GM12878 (cell line): ENCODE measurements around the gene BRICD5. TPM values are rescaled to one million over a fixed set of nuclear protein-coding genes. Genes with fewer than 3 reads are reported as not detected.

Experiments used
- ATAC-seq: fragments of 200-7000 bp; cut with Tn5 transposase; 3 replicates; pipeline ENCODE4 v1.9.1; 2020; ENCODE audit warnings: mild to moderate bottlenecking, moderate library complexity
- BruUV-seq: library from RNA; stranded (reverse); fragments of 400-500 nt; replicated peaks from 2 replicates; lab custom pipeline; 2021; lab: Mats Ljungman, UMichigan
- CTCF ChIA-PET: fragments of 300-600 bp; sonication (Branson Sonifier 250); formaldehyde crosslinking; extraction: SDS; loops from one replicate; lab custom pipeline; 2021; ENCODE audit warnings: inconsistent platforms; lab: Yijun Ruan, JAX
- POLR2A ChIA-PET: fragments of 350-600 bp; formaldehyde crosslinking; extraction: SDS; loops from one replicate; lab custom pipeline; 2021; ENCODE audit warnings: inconsistent platforms; lab: Charles Lee
- RAD21 ChIA-PET: fragments of 300-600 bp; sonication (Branson Sonifier 250); formaldehyde crosslinking; loops from one replicate; lab custom pipeline; 2023; ENCODE audit warnings: antibody characterized with exemption; ENCODE audit not compliant: unreplicated experiment; lab: Charles Lee
- SMC1A ChIA-PET: fragments of 300-600 bp; sonication (Branson Sonifier 250); formaldehyde crosslinking; loops from one replicate; lab custom pipeline; 2023; ENCODE audit not compliant: unreplicated experiment, uncharacterized antibody; lab: Charles Lee
- DNase-seq: peaks from one replicate; pipeline ENCODE4 v3.0.0-alpha.2; 2011; ENCODE audit warnings: low read depth, low spot score
- FAIRE-seq: peaks from 3 replicates; lab custom pipeline; 2011; peaks lifted over from hg19 to GRCh38; lab: Jason Lieb, UNC
- H2AFZ ChIP-seq: 2 replicates; pipeline ENCODE4 v1.6.0; 2011; ENCODE audit warnings: low read depth, low read length, control low read depth; ENCODE audit not compliant: control insufficient read depth
- H3K27ac ChIP-seq: 2 replicates; pipeline ENCODE4 v1.5.1; 2011; ENCODE audit warnings: control low read depth; ENCODE audit not compliant: control insufficient read depth, insufficient read depth
- H3K27me3 ChIP-seq, 2 experiments: replicated peaks in 1 of 2; 2 replicates each; pipeline versions ENCODE4 v1.6.0 to v1.6.1; 2011; ENCODE audit warnings: low read length in 1 of 2; ENCODE audit not compliant: control insufficient read depth in 2 of 2, insufficient read depth in 2 of 2
- H3K36me3 ChIP-seq, 2 experiments: 2 replicates each; pipeline ENCODE4 v1.5.1; 2011; ENCODE audit warnings: low read length in 1 of 2; ENCODE audit not compliant: control insufficient read depth in 2 of 2, insufficient read depth in 2 of 2
- H3K4me1 ChIP-seq: 2 replicates; pipeline ENCODE4 v1.6.1; 2011; ENCODE audit warnings: mild to moderate bottlenecking, low read length, moderate library complexity, mixed read lengths; ENCODE audit not compliant: control insufficient read depth, insufficient read depth
- H3K4me2 ChIP-seq: 2 replicates; pipeline ENCODE4 v1.6.0; 2011; ENCODE audit warnings: control low read depth; ENCODE audit not compliant: control insufficient read depth, insufficient read depth
- H3K4me3 ChIP-seq: fragments of 200-600 bp; sonication (generic); 2 replicates; pipeline ENCODE4 v1.5.1; 2016
- H3K79me2 ChIP-seq: 2 replicates; pipeline ENCODE4 v1.6.0; 2011; ENCODE audit warnings: low read length; ENCODE audit not compliant: control insufficient read depth, insufficient read depth
- H3K9ac ChIP-seq: 2 replicates; pipeline ENCODE4 v1.8.0; 2011; ENCODE audit warnings: low read length, control low read depth, mixed read lengths; ENCODE audit not compliant: control insufficient read depth, insufficient read depth
- H3K9me3 ChIP-seq: replicated peaks from 3 replicates; pipeline ENCODE4 v1.5.1; 2011; ENCODE audit warnings: mild to moderate bottlenecking, low read length; ENCODE audit not compliant: control insufficient read depth, insufficient read depth
- H4K20me1 ChIP-seq: 2 replicates; pipeline ENCODE4 v1.6.0; 2011; ENCODE audit not compliant: control insufficient read depth, insufficient read depth
- BRCA1 ChIP-seq: IDR thresholded peaks from 2 replicates; pipeline ENCODE4 v1.6.1; 2011; ENCODE audit warnings: low read depth, low read length, improper control_type of control experiment
- CBX3 ChIP-seq: fragments of 200-600 bp; sonication (generic); IDR thresholded peaks from 2 replicates; pipeline ENCODE4 v1.6.1; 2016; ENCODE audit warnings: low read depth, borderline replicate concordance
- CHD1 ChIP-seq: IDR thresholded peaks from 2 replicates; pipeline ENCODE4 v1.6.1; 2012; ENCODE audit warnings: low read depth, low read length, improper control_type of control experiment
- FOXM1 ChIP-seq: IDR thresholded peaks from 2 replicates; pipeline ENCODE4 v1.6.1; 2012; ENCODE audit warnings: low read depth, mild to moderate bottlenecking, inconsistent platforms, low read length, moderate library complexity
- KAT2A ChIP-seq: conservative IDR thresholded peaks from 2 replicates; pipeline ENCODE4 v1.6.1; 2011; ENCODE audit warnings: low read depth, low read length; ENCODE audit not compliant: control insufficient read depth
- NBN ChIP-seq: fragments of 450-650 bp; IDR thresholded peaks from 2 replicates; pipeline ENCODE4 v1.6.1; 2016
- RB1 ChIP-seq: fragments of 450-650 bp; formaldehyde crosslinking; IDR thresholded peaks from 2 replicates; pipeline ENCODE4 v1.6.1; 2017; ENCODE audit warnings: mild to moderate bottlenecking, borderline replicate concordance
- SIN3A ChIP-seq: IDR thresholded peaks from 2 replicates; pipeline ENCODE4 v1.6.1; 2012; ENCODE audit warnings: low read depth, low read length, improper control_type of control experiment
- TBL1XR1 ChIP-seq: IDR thresholded peaks from 2 replicates; pipeline ENCODE4 v1.6.1; 2012; ENCODE audit warnings: low read depth, low read length, improper control_type of control experiment
- ZNF217 ChIP-seq: fragments of 450-650 bp; IDR thresholded peaks from 2 replicates; pipeline ENCODE4 v1.6.1; 2017; ENCODE audit warnings: antibody characterized with exemption, mild to moderate bottlenecking
- ZNF384 ChIP-seq: IDR thresholded peaks from 2 replicates; pipeline ENCODE4 v1.6.1; 2012; ENCODE audit warnings: low read depth, mild to moderate bottlenecking, low read length, improper control_type of control experiment, borderline replicate concordance
- ZZZ3 ChIP-seq: IDR thresholded peaks from 2 replicates; pipeline ENCODE4 v1.6.1; 2011; ENCODE audit warnings: low read depth; ENCODE audit not compliant: control insufficient read depth, insufficient read length
- WGBS: methylation state at CpG from one replicate; pipeline ENCODE4 v1.1.6; 2016; ENCODE audit warnings: low lambda C conversion rate; ENCODE audit not compliant: insufficient replicate concordance, insufficient coverage; ENCODE audit errors: missing lambda C conversion rate; 5-methylcytosine and 5-hydroxymethylcytosine counted together
- in situ Hi-C: fragments of 300-500 bp; cut with MboI; formaldehyde crosslinking; loops from 9 replicates; pipeline ENCODE4 v1.14.3; 2018; ENCODE audit warnings: mixed read lengths
- intact Hi-C: fragments of 100-400 bp; cut with micrococcal nuclease; formaldehyde crosslinking; loops from one replicate; pipeline ENCODE4 v1.14.2; 2022; ENCODE audit not compliant: unreplicated experiment
- polyA plus RNA-seq, 11 experiments: library from polyadenylated mRNA; depleted of rRNA in 4 of 11; unstranded in 6 of 11; stranded (reverse) in 5 of 11; fragments of >200 nt; fragmentation: Nextera tagmentation in 4 of 11; fragmentation: Illumina TruSeq in 1 of 11; extraction: Ambion mirVana in 4 of 11; extraction: Trizol in 1 of 11; gene quantifications; 1 replicate in 1 of 11; 2 replicates in 10 of 11; pipeline versions ENCODE4 v1.2.1 to v1.2.3, GENCODE V29; 2011 to 2016; ENCODE audit warnings: inconsistent platforms in 2 of 11, missing spikeins in 2 of 11, low read depth in 1 of 11
- total RNA-seq, 4 experiments: library from RNA; depleted of rRNA in 3 of 4; stranded (reverse); fragments of >200 nt in 3 of 4; fragmentation: Illumina TruSeq in 1 of 4; extraction: Trizol in 1 of 4; gene quantifications; 2 replicates each; pipeline versions ENCODE4 v1.2.1 to v1.2.3, GENCODE V29; 2013 to 2021
- TF ChIP-seq, protein P1 (sequence below): IDR thresholded peaks from 2 replicates; pipeline ENCODE4 v1.6.1; 2012; ENCODE audit warnings: improper control_type of control experiment, low read depth, low read length; ENCODE audit not compliant: insufficient replicate concordance

BRICD5 gene
- total and polyA plus RNA-seq, 10 of the 15 experiments (the other 5 are each of a cell fraction or from before 2014, with no cell fraction given), result 0.58 to 11.6 (median 1.5) TPM; not detected in 1

DNA sequence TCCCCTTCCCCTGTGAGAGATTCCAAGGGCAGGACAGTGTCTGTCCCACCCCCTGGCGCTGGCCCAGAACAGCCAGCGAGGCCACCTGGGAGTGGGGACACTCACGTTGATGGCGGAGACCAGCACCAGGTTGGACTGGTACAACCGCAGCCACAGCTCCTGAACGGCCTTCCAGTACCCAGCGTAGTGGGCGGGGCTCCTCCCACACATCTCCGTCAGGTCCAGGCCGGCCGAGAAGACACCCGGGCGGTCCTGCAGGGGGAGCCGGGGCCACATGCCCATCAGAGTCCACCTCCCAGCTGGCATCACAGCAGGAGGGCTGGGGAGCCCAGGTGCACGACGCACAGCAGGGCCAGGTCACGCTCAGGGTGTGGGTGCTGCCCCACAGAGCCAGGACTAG, 33.6 kb upstream of the BRICD5 start (continued):
- TF ChIP-seq, protein P1, sequence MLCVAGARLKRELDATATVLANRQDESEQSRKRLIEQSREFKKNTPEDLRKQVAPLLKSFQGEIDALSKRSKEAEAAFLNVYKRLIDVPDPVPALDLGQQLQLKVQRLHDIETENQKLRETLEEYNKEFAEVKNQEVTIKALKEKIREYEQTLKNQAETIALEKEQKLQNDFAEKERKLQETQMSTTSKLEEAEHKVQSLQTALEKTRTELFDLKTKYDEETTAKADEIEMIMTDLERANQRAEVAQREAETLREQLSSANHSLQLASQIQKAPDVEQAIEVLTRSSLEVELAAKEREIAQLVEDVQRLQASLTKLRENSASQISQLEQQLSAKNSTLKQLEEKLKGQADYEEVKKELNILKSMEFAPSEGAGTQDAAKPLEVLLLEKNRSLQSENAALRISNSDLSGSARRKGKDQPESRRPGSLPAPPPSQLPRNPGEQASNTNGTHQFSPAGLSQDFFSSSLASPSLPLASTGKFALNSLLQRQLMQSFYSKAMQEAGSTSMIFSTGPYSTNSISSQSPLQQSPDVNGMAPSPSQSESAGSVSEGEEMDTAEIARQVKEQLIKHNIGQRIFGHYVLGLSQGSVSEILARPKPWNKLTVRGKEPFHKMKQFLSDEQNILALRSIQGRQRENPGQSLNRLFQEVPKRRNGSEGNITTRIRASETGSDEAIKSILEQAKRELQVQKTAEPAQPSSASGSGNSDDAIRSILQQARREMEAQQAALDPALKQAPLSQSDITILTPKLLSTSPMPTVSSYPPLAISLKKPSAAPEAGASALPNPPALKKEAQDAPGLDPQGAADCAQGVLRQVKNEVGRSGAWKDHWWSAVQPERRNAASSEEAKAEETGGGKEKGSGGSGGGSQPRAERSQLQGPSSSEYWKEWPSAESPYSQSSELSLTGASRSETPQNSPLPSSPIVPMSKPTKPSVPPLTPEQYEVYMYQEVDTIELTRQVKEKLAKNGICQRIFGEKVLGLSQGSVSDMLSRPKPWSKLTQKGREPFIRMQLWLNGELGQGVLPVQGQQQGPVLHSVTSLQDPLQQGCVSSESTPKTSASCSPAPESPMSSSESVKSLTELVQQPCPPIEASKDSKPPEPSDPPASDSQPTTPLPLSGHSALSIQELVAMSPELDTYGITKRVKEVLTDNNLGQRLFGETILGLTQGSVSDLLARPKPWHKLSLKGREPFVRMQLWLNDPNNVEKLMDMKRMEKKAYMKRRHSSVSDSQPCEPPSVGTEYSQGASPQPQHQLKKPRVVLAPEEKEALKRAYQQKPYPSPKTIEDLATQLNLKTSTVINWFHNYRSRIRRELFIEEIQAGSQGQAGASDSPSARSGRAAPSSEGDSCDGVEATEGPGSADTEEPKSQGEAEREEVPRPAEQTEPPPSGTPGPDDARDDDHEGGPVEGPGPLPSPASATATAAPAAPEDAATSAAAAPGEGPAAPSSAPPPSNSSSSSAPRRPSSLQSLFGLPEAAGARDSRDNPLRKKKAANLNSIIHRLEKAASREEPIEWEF, result no peak
- TF ChIP-seq CBX3 (no peak), FOXM1 (no peak)

DNA sequence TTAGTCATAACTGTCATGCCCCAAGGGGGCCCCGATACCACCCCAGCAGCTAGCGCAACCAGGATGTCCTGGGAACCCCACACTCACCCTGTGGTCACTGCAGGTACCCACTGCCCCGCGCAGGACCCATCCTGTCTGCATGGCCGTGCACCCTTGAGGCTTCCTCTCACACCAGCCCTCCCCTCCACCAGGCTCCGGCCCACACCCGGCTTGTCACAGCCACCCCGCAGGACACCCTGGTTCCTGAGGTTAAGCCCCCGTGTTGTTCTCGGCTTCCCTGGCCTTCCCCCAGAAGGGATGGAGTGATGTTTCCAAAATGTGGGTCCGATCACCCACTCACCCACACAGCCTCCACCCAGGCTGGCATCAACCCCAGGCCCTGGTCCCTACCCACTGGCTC, 33.1 kb upstream of the BRICD5 start:
- in situ Hi-C loops, result no loop called here
- intact Hi-C loops, result no loop called here
- H3K36me3 ChIP-seq, result peaks cover 0 to 22% of the 10 kb centered on the region in 2 experiments; a peak in 2 of 4 replicates
- POLR2A ChIA-PET, result no interaction called here
- H3K4me2 ChIP-seq, result no peak overlapping the region
- H3K9me3 ChIP-seq, result no peaks in the 10 kb centered on the region
- no peak overlapping the region for H2AFZ ChIP-seq
- no peak overlapping the region for H3K4me3 ChIP-seq
- H3K9ac ChIP-seq, result no peak overlapping the region
- H4K20me1 ChIP-seq, result no peaks in the 10 kb centered on the region
- no peak overlapping the region for H3K27ac ChIP-seq
- no peak for FAIRE-seq
- H3K27me3 ChIP-seq, result no peaks in the 10 kb centered on the region
- SMC1A ChIA-PET, result no interaction called here
- CTCF ChIA-PET, result no interaction called here
- H3K79me2 ChIP-seq, result no peaks in the 10 kb centered on the region; the same call in 1 of the 2 replicates
- BruUV-seq, result no TSS peak
- RAD21 ChIA-PET, result interaction anchor here (1.0 kb wide), 1 partner anchor 117 kb away, joined by 3 read pairs; no protein-coding TSS in a partner anchor
- 90% methylated on average over 11 of the region's 11 CpGs for WGBS
- TF ChIP-seq RB1, result no peak
- no peak for TF ChIP-seq ZZZ3
- no peak for TF ChIP-seq SIN3A
- TF ChIP-seq NBN, result no peak
- no peak for TF ChIP-seq ZNF384
- TF ChIP-seq ZNF217, result no peak
- TF ChIP-seq BRCA1, result no peak
- TF ChIP-seq CHD1, result no peak
- TF ChIP-seq TBL1XR1, result no peak
- no peak for TF ChIP-seq KAT2A
- no peak for DNase-seq
- no peak for ATAC-seq
- H3K4me1 ChIP-seq, result no peaks in the 10 kb centered on the region
